AG09319 (cell line): ENCODE data around the gene TMEM106A.
"Not testable (repeated sequence)": the region's sequence is repeated elsewhere in the genome, so short reads cannot be mapped to it uniquely, and the experiment has no call there.

Experiments used
- DNase-seq: peaks from one replicate; pipeline ENCODE4 v3.0.0-alpha.2; 2010; ENCODE audit warnings: low read depth; ENCODE audit errors: extremely low read depth
- CTCF ChIP-seq: IDR thresholded peaks from 2 replicates; pipeline ENCODE4 v1.5.1; 2011; ENCODE audit warnings: low read depth, mild to moderate bottlenecking, inconsistent platforms, low read length, moderate library complexity

Gene TMEM106A

GRCh38 chr17:43175213-43176118 is 36.2 kb upstream of the TMEM106A start:
- no peak for TF ChIP-seq CTCF
- DNase-seq: no peak

DNA sequence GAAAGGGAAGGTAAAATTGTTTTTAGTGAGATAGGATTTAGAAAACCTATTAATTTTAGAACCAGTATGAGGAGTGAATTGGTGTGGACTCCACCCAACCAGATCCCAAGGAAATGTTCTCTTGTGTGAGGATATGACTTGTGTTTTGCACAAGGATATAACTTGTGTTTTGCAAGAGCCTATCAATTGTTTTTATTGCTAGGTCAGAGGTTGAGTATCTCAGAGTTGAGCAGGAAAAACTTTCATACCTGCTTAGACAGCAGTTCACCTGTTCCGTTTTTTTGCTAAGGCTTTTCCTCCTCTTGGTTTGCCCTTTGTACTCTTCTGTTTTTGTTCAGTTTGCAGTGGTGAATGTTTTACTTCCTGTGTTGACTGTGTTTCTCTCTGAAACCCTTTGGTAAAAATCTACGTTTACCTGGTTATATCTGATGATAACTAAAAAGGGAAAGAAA is 35.5 kb upstream of the TMEM106A start:
- no peak for DNase-seq
- TF ChIP-seq CTCF: no peak

- no peak for TF ChIP-seq CTCF
- DNase-seq: no peak
Observed at GRCh38 chr17:43183921-43184320, 27.8 kb upstream of the TMEM106A start.

DNA sequence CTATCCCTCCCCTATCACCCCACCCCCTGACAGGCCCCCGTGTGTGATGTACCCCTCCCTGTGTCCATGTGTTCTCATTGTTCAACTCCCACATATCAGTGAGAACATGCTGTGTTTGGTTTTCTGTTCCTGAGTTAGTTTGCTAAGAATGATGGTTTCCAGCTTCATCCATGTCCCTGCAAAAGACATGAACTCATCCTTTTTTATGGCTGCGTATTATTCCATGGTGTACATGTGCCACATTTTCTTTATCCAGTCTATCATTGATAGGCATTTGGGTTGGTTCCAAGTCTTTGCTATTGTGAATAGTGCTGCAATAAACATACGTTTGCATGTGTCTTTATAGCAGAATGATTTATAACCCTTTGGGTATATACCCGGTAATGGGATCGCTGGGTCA is 25.0 kb upstream of the TMEM106A start:
- not testable (repeated sequence) for DNase-seq

DNA sequence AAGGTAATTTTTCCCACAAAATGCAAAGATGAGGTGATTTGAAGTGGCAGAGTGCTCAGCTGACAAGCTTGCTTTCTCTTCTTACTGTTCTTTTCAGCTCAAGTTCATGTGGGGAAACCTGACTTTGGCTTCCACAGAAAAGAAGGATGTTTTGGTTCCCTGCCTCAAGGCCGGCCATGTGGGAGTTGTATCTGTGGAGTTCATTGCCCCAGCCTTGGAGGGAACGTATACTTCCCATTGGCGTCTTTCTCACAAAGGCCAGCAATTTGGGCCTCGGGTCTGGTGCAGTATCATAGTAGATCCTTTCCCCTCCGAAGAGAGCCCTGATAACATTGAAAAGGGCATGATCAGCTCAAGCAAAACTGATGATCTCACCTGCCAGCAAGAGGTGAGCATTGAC is 18.4 kb upstream of the TMEM106A start:
- TF ChIP-seq CTCF: no peak
- DNase-seq: no peak

GRCh38 chr17:43199633-43200032 is 12.0 kb upstream of the TMEM106A start:
- DNase-seq: no peak
- no peak for TF ChIP-seq CTCF

- TF ChIP-seq CTCF: no peak
- DNase-seq: no peak
Observed at GRCh38 chr17:43200127-43200526, 11.5 kb upstream of the TMEM106A start.

DNA sequence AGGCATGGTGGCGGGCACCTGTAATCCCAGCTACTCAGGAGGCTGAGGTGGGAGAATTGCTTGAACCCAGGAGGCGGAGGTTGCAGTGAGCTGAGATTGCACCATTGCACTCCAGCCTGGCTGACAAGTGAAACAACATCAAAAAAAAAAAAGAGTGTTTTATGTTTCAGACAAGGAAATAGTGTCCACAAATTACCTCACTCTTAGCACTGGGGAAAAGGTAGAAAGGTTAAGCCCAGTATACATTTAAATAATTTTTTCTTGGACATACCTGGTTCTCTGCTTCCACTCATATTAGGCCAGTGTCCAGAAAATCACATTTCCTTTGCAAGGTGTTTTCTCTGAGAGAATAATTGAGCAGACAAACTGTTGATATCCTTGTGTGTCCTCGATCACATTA is 8.7 kb upstream of the TMEM106A start:
- DNase-seq: not testable (repeated sequence)
